ENCODE data around the gene SEPHS2.

SEPHS2 gene

GRCh38 chr16:30407804-30408534 is 37.7 kb downstream of the SEPHS2 start:
- H3K4me3 ChIP-seq (ENCODE audit: control insufficient read depth, low read depth, low read length): peak overlapping the region; percentile 63
- no peak for DNase-seq (ENCODE audit: low read depth)
- no peak for TF ChIP-seq CTCF (conservative IDR thresholded peaks at IDR 0.05; ENCODE audit: control insufficient read depth, insufficient read depth, low read depth, low read length)

- TF ChIP-seq CTCF (conservative IDR thresholded peaks at IDR 0.05; ENCODE audit: control insufficient read depth, insufficient read depth, low read depth, low read length): no peak
- peak; percentile 79 for DNase-seq (ENCODE audit: low read depth)
- H3K4me3 ChIP-seq (ENCODE audit: control insufficient read depth, low read depth, low read length): peak within 1 kb of the TSS; percentile 63
These were observed 38.4 kb downstream of the SEPHS2 start, which contains the start of gene ZNF771 for GRCh38 chr16:30407102-30407803. Gene ZNF771, plus strand, starts transcription at chr16:30407606. Its CDS starts 448 bp downstream, at chr16:30408054.

GRCh38 chr16:30406795-30407101 is 38.9 kb downstream of the SEPHS2 start:
- DNase-seq (ENCODE audit: low read depth): no peak
- TF ChIP-seq CTCF (conservative IDR thresholded peaks at IDR 0.05; ENCODE audit: control insufficient read depth, insufficient read depth, low read depth, low read length): no peak
- peak overlapping the region; percentile 63 for H3K4me3 ChIP-seq (ENCODE audit: control insufficient read depth, low read depth, low read length)

GRCh38 chr16:30401768-30402425 is 43.8 kb downstream of the SEPHS2 start:
- DNase-seq (ENCODE audit: low read depth): no peak
- no peak overlapping the region for H3K4me3 ChIP-seq (ENCODE audit: control insufficient read depth, low read depth, low read length)
- TF ChIP-seq CTCF (conservative IDR thresholded peaks at IDR 0.05; ENCODE audit: control insufficient read depth, insufficient read depth, low read depth, low read length): no peak

- no peak for TF ChIP-seq CTCF (conservative IDR thresholded peaks at IDR 0.05; ENCODE audit: control insufficient read depth, insufficient read depth, low read depth, low read length)
These were observed 46.1 kb downstream of the SEPHS2 start for GRCh38 chr16:30399435-30400186.

GRCh38 chr16:30398661-30399434 is 46.8 kb downstream of the SEPHS2 start:
- H3K4me3 ChIP-seq (ENCODE audit: control insufficient read depth, low read depth, low read length): no peak overlapping the region
- no peak for TF ChIP-seq CTCF (conservative IDR thresholded peaks at IDR 0.05; ENCODE audit: control insufficient read depth, insufficient read depth, low read depth, low read length)
- DNase-seq (ENCODE audit: low read depth): no peak

More at GRCh38 chr16:30399435-30400186, 46.1 kb downstream of the SEPHS2 start:
- peak overlapping the region; percentile 69 for H3K4me3 ChIP-seq (ENCODE audit: control insufficient read depth, low read depth, low read length)
- DNase-seq (ENCODE audit: low read depth): no peak
